AG10803 (cell line): ENCODE results near the gene INO80C.

Source experiments
- DNase-seq: peaks from one replicate; pipeline ENCODE4 v3.0.0; 2010; ENCODE audit warnings: low read depth
- H3K4me3 ChIP-seq: 2 replicates; pipeline ENCODE4 v1.5.1; 2011; ENCODE audit warnings: mild to moderate bottlenecking, low read length, control low read depth
- TF ChIP-seq, protein P1 (sequence below): conservative IDR thresholded peaks from 2 replicates; pipeline ENCODE4 v1.5.1; 2011; ENCODE audit warnings: mild to moderate bottlenecking, low read length, control low read depth, inconsistent platforms

Gene INO80C

DNA sequence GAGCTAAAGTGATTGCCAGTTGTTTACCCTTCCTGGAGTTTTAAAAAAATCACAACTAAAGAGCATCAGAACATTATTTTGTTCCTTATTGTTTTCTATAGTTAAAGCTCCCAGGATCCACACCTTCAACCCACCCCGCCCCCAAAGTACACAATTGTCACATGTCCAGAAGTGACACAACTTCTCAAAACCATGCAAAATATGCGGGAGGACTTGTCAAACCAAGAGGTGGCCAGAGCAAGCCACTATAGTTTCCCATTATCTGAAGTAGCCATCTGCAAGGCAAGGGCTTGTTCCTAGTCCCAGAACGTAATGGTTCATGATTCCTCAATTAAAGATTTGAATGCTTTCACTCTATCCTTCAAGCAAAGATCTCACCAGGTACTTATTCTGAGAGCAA lies 9.9 kb upstream of the INO80C start:
- no peak overlapping the region for H3K4me3 ChIP-seq
- TF ChIP-seq, protein P1, sequence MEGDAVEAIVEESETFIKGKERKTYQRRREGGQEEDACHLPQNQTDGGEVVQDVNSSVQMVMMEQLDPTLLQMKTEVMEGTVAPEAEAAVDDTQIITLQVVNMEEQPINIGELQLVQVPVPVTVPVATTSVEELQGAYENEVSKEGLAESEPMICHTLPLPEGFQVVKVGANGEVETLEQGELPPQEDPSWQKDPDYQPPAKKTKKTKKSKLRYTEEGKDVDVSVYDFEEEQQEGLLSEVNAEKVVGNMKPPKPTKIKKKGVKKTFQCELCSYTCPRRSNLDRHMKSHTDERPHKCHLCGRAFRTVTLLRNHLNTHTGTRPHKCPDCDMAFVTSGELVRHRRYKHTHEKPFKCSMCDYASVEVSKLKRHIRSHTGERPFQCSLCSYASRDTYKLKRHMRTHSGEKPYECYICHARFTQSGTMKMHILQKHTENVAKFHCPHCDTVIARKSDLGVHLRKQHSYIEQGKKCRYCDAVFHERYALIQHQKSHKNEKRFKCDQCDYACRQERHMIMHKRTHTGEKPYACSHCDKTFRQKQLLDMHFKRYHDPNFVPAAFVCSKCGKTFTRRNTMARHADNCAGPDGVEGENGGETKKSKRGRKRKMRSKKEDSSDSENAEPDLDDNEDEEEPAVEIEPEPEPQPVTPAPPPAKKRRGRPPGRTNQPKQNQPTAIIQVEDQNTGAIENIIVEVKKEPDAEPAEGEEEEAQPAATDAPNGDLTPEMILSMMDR = no peak
- DNase-seq = no peak

DNA sequence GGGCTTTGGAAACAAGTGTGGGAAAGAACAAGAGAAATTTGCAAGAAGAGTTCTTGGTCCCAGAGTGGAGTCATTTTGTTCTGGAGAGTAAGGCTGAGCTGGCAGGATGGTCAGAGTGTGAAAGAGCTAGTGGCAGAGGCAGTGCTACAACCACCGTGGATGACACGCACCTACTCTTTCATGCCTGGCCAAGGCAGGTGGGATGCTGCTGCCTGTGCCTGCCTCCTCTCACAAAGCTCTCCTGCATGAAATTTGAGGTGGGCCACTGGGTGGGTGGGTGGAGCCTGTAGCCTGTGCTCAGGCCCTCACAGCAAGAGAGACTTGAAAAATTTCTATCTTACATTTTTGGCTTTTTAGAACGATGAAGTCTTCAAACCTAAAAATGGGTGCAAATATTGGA lies 9.4 kb upstream of the INO80C start:
- TF ChIP-seq, protein P1 = no peak

DNA sequence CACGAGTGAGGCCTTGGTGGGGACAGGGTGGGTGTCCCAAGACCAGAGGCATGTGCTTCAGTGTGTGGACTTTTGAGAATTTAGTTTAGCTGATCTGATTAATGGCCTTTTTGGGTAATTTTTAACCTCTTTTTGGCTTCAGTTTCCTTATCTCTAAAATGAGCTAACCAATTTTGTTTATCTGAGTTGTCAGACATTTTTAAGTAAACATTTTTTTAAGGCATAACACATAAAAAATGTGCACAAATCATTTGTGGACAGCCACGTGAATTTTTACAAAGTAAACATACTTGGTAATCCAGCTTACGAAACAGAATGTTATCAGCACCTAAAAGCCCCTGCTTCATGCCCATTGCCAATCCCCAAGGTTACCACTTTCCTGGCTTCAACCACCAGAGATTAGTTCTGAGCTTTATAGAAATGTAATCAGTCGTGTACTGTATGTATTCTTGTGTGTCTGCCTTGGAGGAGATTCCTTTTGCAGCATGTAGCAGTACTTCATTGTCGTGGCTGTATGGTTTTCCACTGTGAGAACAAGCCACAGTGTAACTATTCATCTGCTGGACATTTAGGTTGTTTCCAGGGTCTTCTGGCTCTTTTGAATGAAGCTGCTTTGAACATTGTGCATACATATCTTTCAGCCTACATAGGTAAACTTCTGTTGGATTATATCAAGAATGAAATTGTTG lies 8.4 kb upstream of the INO80C start:
- H3K4me3 ChIP-seq = no peak overlapping the region
- DNase-seq = no peak
- TF ChIP-seq, protein P1 = no peak

More for the DNA sequence above, 9.4 kb upstream of the INO80C start:
- no peak for DNase-seq
- no peak overlapping the region for H3K4me3 ChIP-seq

GRCh38 chr18:35504996-35505395 lies 7.2 kb upstream of the INO80C start:
- TF ChIP-seq, protein P1 = no peak
- DNase-seq = no peak
- no peak overlapping the region for H3K4me3 ChIP-seq

- DNase-seq = no peak
- TF ChIP-seq, protein P1 = no peak
- no peak overlapping the region for H3K4me3 ChIP-seq
Observed at GRCh38 chr18:35502052-35502451, 4.3 kb upstream of the INO80C start.

GRCh38 chr18:35501369-35501768 lies 3.6 kb upstream of the INO80C start:
- TF ChIP-seq, protein P1 = no peak
- no peak for DNase-seq
- H3K4me3 ChIP-seq = no peak overlapping the region

- no peak for DNase-seq
Observed at GRCh38 chr18:35500113-35500512, 2.4 kb upstream of the INO80C start.

More at GRCh38 chr18:35500113-35500512, 2.4 kb upstream of the INO80C start:
- no peak overlapping the region for H3K4me3 ChIP-seq
- TF ChIP-seq, protein P1 = no peak
